GM20431 (cell line): Measurements from ENCODE around the gene COA1.
"Not testable (repeated sequence)": the region's sequence is repeated elsewhere in the genome, so short reads cannot be mapped to it uniquely, and the experiment has no call there.

Experiments used
- in situ Hi-C: fragments of 300-500 bp; cut with MseI, MboI; formaldehyde crosslinking; loops from one replicate; pipeline ENCODE4 v1.15.0; 2020; ENCODE audit warnings: low sequenced_read_pairs; ENCODE audit not compliant: unreplicated experiment

Gene COA1

GRCh38 chr7:43640679-43641078, 88.6 kb downstream of the COA1 start:
- in situ Hi-C loops: no loop called here

GRCh38 chr7:43639858-43640491, 89.3 kb downstream of the COA1 start:
- in situ Hi-C loops: no loop called here

DNA sequence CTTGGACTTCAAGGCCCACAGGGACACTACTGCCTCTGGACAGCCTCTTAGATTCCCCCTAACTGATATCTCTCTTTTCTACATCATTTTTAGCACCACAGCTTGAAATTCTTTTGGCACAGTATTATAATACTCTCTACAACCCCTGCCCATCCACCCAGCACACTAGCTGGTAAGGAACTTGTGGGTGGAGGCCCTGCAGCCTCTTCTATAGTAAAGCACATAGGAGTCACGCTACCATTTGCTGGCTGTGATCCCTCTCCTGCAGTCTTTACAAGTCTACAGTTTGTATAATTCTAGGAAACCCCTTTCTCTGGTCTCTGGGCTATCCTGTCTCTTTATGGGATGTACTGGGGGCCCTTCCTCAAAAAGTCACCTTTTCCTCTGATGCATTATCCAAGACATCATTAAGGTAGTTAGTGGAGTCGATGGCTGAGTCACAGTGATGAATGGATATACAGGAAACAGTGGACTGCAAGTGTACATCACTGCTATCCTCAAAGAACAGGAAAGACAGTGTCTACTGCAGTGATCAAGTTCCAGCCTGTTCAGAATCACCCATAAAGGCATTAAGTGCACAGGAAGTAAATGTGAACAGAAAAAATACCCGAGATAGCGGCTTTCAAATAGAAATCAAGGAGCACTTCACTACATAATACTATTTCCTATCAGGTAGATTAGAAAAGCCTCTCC, 92.1 kb downstream of the COA1 start:
- in situ Hi-C loops: no loop called here

DNA sequence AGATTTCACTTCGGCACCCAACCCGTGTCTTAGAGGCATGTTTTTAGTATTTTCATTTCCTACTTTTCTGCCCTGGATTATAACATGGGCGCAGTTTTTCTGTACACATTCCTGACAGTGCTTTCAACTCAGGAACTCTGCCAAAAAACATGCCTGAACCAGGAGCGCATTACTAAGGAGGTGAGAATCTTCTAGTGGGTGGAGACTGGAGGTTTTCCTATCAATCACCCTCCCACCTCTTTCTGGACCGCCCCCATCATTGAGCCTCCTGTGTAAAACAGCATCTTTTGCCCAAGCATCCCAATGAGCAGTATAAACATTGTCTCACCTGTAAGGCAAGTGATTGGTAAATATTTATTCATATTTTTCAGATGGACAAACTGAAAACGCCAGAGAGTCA, 93.2 kb downstream of the COA1 start:
- in situ Hi-C loops: no loop called here

DNA sequence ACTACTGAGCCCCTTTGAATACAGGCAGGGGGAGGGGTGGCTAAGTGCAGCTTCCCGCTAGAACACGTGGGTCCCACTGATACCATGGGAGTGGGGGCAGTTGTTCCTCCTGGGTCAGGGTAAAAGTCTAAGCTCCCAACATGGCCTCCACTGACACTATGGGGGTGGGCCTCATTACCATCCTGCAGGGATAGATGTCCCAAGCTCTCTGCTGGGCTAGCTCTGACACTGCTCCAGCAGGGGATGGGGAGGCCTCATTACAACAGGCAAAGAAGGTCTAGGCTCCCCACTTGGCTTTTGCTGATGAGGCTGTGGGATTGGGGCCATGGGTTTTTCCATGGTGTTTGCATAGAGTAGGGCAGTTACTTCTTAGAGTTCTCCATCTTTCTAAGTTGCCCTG, 94.9 kb downstream of the COA1 start:
- in situ Hi-C loops: no loop called here

DNA sequence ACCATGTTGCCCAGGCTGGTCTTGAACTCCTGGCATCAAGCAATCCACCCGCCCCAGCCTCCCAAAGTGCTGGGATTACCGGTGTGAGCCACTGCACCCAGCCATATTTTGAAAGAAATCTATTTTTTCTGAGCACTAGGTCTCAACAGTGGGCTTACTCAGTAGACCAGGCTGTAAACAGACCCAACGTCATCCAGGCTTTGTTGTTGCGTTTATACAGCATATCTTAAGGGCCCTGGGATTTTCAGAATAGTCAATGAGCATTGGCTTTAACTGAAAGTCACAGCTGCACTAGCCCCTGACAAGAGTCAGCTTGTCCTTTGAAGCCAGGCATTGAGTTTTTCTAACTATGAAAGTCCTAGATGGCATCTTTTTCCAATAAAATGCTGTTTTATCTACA, 96.6 kb downstream of the COA1 start:
- in situ Hi-C loops: no loop called here

- in situ Hi-C loops: no loop called here
Observed at GRCh38 chr7:43631559-43631958, 97.8 kb downstream of the COA1 start.

DNA sequence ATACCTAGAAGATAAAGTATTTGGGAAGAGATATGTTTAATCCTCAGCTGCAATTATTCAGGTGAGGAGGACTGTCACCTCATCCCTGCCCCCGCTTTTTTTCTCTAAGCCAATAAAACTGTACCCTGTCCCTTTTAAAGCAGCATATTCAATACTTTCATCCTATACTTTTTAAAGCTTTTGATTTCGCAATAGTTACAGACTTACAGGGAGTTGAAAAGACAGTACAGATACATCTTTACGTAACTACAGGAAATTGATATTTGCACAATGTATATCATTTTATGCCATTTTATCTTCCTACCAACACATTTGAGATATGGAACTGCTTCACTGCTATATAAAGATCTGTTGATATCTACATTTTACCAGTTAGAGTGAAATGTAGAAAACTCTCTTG, 98.8 kb downstream of the COA1 start:
- in situ Hi-C loops: no loop called here

GRCh38 chr7:43629857-43630256, 99.5 kb downstream of the COA1 start:
- in situ Hi-C loops: no loop called here

DNA sequence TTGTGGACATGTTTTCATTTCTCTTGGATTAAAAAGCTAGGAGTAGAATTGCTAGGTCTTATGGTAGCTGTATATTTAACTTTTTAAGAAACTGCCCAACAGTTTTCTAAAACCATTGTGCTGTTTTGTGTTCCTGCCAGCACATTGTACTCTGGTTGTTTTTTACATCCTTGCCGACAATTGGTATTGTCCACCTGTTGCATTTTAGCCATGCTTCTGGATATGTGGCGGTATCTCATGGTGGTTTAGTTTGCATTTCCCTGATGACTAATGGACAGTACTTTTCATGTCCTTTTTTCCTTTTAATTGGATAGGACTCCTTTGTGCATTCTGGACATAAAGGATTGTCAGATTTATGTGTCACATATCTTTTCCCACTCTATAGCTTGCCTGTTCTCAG, 100.9 kb downstream of the COA1 start:
- in situ Hi-C loops: no loop called here

DNA sequence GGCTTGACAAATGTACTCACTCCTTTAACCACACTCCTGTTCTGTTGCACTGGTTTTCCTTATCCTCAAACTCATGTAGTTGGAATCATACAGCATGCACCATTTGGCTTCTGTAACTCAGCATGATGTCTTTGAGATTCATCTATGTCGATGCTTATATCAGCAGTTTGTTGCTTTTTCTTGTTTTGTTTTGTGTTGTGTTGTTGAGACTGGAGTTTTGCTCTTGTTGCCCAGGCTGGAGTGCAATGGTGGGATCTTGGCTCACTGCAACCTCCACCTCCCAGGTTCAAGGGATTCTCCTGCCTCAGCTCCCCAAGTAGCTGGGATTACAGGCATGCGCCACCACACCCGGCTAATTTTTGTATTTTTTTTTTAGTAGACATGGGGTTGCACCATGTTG, 101.5 kb downstream of the COA1 start:
- in situ Hi-C loops: not testable (repeated sequence)

GRCh38 chr7:43626695-43627094, 102.6 kb downstream of the COA1 start:
- in situ Hi-C loops: no loop called here

DNA sequence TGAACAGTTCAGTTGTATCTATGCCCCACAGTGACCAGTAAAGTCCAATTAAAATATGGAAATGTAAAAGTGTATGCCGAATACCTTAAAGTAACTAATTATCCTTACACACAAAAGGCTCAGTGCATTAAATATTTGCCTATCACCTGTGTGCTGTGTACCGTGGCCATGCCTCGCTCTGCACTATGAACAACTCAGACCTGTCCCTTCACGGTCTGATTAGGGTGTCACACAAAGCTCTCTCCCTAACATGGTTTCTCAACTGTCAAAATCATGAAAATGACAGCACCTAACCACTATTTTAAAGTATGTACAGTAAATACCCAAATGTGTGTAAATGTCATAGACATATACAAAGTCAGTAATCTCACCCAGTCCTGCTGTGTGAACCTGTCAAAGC, 103.3 kb downstream of the COA1 start:
- in situ Hi-C loops: no loop called here

- in situ Hi-C loops: no loop called here
Observed at GRCh38 chr7:43625453-43625852, 103.9 kb downstream of the COA1 start.

DNA sequence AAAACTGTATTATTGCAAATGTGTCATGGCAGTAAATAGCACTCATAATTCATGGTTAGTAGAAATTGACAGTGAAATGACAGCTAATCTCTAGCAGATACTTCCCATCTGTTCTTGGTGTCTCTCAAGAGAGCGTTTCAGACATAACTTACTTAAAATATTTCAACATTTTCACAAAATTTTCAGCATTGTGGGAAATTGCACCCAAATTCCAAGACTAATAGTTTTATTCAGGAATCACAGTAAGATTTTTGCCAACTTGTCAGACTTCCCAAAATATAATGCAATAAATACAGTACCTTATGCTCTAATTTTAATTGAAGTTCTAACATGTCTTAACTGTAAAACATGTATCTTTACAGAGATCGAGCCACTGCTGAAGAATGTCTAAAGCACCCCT, 105.2 kb downstream of the COA1 start:
- in situ Hi-C loops: no loop called here

DNA sequence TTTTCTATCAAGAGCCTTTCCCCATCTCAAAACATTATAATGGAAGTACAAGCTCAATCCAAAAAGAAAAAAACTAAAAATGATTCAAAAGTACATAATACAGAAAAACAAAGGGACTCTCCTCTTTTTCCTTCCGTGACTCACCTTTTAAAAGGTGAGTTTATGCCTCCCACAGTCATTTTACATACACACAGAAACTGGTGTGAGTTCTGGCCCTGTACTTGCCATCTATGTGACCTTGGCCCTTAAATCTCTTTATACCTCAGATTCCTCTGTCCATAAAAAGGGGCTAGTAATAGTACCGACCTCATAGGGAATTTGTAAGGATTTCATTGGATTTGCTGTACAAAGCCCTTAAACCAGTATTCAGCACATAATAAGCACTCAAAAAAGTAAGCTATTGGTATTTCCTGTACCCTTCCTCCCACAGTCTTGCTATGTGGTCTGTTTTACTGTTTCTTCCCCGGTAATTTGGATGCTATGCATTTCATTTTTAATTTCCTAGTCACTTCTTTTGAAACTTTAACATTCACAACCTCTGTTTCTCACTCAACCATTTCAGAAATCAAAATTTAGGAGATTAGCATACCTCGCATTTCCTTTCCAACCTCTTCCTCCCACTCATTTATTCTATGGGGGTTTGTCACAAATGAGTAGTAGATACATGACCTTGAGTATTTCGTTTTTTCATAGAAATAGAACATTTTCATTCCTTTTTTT, 107.4 kb downstream of the COA1 start:
- in situ Hi-C loops: no loop called here

DNA sequence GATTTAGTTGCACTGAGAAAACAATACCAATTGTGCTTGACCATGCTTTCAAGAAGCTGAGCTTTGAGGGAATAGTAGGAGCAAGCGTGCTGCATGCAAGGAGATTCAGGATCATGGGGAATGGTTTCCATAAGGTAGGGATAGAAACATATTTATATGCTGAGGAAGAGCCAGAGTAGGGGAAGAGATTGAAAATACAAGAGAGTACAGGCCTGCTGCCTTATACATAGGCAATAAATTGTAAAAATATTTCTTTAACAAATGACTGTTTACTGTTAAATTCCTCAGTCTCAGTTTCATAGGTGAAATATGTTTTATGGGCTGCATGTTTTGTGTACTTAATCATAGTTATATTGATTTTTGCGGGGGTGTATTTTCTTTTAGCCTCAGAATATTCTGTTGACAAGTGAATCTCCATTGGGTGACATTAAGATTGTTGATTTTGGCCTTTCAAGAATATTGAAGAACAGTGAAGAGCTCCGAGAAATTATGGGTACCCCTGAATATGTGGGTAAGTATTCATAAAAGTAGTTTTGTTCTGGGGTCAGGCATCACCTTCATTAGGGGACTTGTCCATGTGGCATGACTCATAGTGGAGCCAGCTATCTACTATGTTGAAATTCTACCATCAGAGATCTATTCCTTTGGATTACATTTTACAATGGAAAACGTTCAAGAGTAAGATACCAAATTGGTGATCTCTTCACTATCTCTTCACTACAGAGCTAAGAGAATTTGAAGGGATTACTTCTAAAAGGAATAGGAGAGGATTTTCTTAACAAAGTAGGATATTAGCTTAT, 109.9 kb downstream of the COA1 start:
- in situ Hi-C loops: no loop called here

GRCh38 chr7:43618073-43618472, 111.2 kb downstream of the COA1 start:
- in situ Hi-C loops: no loop called here

DNA sequence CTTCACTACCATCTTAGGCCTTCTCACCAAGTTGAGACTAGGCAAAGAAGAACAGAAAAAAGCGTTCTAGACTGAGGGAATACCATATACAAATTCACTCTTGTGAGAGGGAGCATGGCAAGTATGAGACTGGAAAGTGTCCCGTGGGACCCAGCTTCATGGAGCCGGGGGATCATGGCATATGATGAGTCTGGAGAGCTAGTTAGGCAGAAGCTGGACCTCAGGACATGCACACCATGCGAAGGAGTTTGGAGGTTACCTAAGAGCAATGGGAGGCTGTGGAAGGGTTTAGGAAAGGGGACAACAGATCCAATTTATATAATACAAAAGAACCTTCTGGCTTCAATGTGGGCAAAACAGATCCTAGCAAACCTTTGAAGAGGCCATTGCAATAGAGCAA, 112.3 kb downstream of the COA1 start:
- in situ Hi-C loops: no loop called here

DNA sequence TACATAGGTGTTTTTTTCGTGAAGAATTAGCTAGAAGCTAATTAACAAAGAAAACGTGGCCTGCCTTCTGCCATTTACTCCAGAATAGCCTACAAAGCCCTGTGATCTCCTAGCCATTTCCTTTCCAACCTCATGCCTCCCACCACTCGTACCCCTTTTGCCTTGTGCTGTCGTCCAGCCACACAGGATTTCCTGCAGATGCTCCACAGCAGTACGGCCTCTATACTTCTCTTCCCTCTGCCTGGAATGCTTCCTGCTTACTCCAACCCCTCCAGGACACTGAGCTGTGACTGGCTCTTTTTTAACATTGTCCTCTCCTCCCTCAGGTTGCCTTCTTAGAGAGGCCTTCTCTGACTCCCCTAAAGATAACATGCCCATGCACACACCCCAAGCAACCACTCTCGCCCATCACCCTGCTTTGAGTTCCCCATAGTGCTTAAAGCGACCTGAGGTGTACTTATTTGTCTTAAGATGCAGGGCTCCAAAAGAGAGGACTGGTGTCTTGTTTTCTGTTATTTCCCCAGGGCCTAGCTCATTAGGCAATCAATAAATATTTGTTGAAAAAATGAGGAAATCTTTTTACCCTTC, 113.7 kb downstream of the COA1 start:
- in situ Hi-C loops: no loop called here
